ENCODE results near the gene FAM193B. TPM values are rescaled to one million over a fixed set of nuclear protein-coding genes. Genes with fewer than 3 reads are reported as not detected.

FAM193B gene
- total RNA-seq: 17.5 and 34.9 TPM in 2 replicates

GRCh38 chr5:177554474-177555111 is at the start of gene FAM193B:
Gene FAM193B, minus strand, starts transcription at chr5:177554563. Its CDS starts 105 bp downstream, at chr5:177554458.

GRCh38 chr5:177599731-177600507 is 45.6 kb upstream of the FAM193B start, which contains the start of gene B4GALT7:
Gene B4GALT7, plus strand, starts transcription at chr5:177600132. Its CDS starts 79 bp downstream, at chr5:177600211.

GRCh38 chr5:177592010-177592834 is 37.9 kb upstream of the FAM193B start, which contains the start of gene TMED9:
Gene TMED9, plus strand, starts transcription at chr5:177592203. Its CDS starts 12 bp downstream, at chr5:177592215.

GRCh38 chr5:177516601-177517568 is 37.5 kb downstream of the FAM193B start, which contains the start of gene DDX41:
Gene DDX41, minus strand, starts transcription at chr5:177516961. Its CDS starts 16 bp downstream, at chr5:177516945.

GRCh38 chr5:177509381-177509951 is 44.9 kb downstream of the FAM193B start, which contains the start of gene DOK3:
Gene DOK3, minus strand, starts transcription at chr5:177509826. Its CDS starts 286 bp downstream, at chr5:177509540.

GRCh38 chr5:177497292-177498012 is 56.9 kb downstream of the FAM193B start, which contains the start of gene PDLIM7:
Gene PDLIM7, minus strand, starts transcription at chr5:177497604. Its CDS starts 1,092 bp downstream, at chr5:177496512.

GRCh38 chr5:177473443-177474001 is 80.8 kb downstream of the FAM193B start, which contains the start of gene DBN1:
Gene DBN1, minus strand, starts transcription at chr5:177473634. Its CDS starts 113 bp downstream, at chr5:177473521.

Other genes starting within 250 kb of the FAM193B start
- gene MXD3, start 242.7 kb downstream of the FAM193B start, total RNA-seq: 5.1 and 7.9 TPM in 2 replicates
- 281 and 306 TPM in 2 replicates for gene LMAN2, start 202.9 kb downstream of the FAM193B start, total RNA-seq
- gene RGS14, start 196.6 kb downstream of the FAM193B start, total RNA-seq: 11.5 and 17.3 TPM in 2 replicates
- gene SLC34A1, start 170.1 kb downstream of the FAM193B start, total RNA-seq: 0.11 and 0.39 TPM in 2 replicates
- gene PFN3, start 153.9 kb downstream of the FAM193B start, total RNA-seq: not detected in 2 replicates
- 3.0 and 7.9 TPM in 2 replicates for gene F12, start 145.0 kb downstream of the FAM193B start, total RNA-seq
- gene GRK6, start 127.9 kb downstream of the FAM193B start, total RNA-seq: 16.5 and 21.5 TPM in 2 replicates
- 0.98 and 1.2 TPM in 2 replicates for gene PRR7, start 107.7 kb downstream of the FAM193B start, total RNA-seq
- 287 and 442 TPM in 2 replicates for gene DBN1, start 80.9 kb downstream of the FAM193B start, total RNA-seq
- 96.6 and 243 TPM in 2 replicates for gene PDLIM7, start 57.0 kb downstream of the FAM193B start, total RNA-seq
- 1.4 and 3.5 TPM in 2 replicates for gene DOK3, start 44.7 kb downstream of the FAM193B start, total RNA-seq
- 62.4 and 88.9 TPM in 2 replicates for gene DDX41, start 37.6 kb downstream of the FAM193B start, total RNA-seq
- 134 and 214 TPM in 2 replicates for gene TMED9, start 37.6 kb upstream of the FAM193B start, total RNA-seq
- gene B4GALT7, start 45.6 kb upstream of the FAM193B start, total RNA-seq: 35.7 and 62.7 TPM in 2 replicates
- not detected in 2 replicates for gene FAM153A, start 228.3 kb upstream of the FAM193B start, total RNA-seq

All from placental epithelial cell (primary cell).